Activated CD8-positive, alpha-beta memory T cell treated with anti-CD3 and anti-CD28 coated beads, Interleukin-2, amount 50 U/mL, for 24 hours (primary cell): Measurements from ENCODE around the gene LDHD.

ENCODE experiments used
- DNase-seq: peaks from one replicate; pipeline ENCODE4 v3.0.0-alpha.2; 2020; ENCODE audit errors: extremely low read depth

The LDHD gene

GRCh38 chr16:75081179-75081859 lies 35.3 kb downstream of the LDHD start:
- no peak for DNase-seq

- DNase-seq = no peak
Observed at GRCh38 chr16:75080205-75081029, 36.2 kb downstream of the LDHD start.

- DNase-seq = no peak
Observed at GRCh38 chr16:75079346-75079926, 37.1 kb downstream of the LDHD start.

- no peak for DNase-seq
Observed at GRCh38 chr16:75078886-75079285, 37.7 kb downstream of the LDHD start.

- no peak for DNase-seq
Observed at GRCh38 chr16:75075688-75076268, 40.8 kb downstream of the LDHD start.

GRCh38 chr16:75074920-75075687 lies 41.5 kb downstream of the LDHD start:
- peak; percentile 55 for DNase-seq

- DNase-seq = no peak
Observed at GRCh38 chr16:75074304-75074793, 42.2 kb downstream of the LDHD start.

GRCh38 chr16:75073545-75074303 lies 42.9 kb downstream of the LDHD start:
- DNase-seq = no peak

- DNase-seq = no peak
Observed at GRCh38 chr16:75072239-75072947, 44.2 kb downstream of the LDHD start.

GRCh38 chr16:75071621-75072020 lies 45.0 kb downstream of the LDHD start:
- no peak for DNase-seq

GRCh38 chr16:75070012-75070841 lies 46.4 kb downstream of the LDHD start:
- no peak for DNase-seq

GRCh38 chr16:75068085-75069031 lies 48.2 kb downstream of the LDHD start:
- no peak for DNase-seq

- DNase-seq = no peak
Observed at GRCh38 chr16:75066861-75067447, 49.6 kb downstream of the LDHD start.

GRCh38 chr16:75065521-75066149 lies 50.9 kb downstream of the LDHD start:
- no peak for DNase-seq

GRCh38 chr16:75065149-75065505 lies 51.5 kb downstream of the LDHD start:
- DNase-seq = no peak

- no peak for DNase-seq
Observed at GRCh38 chr16:75064403-75065148, 52.0 kb downstream of the LDHD start.
